Activated CD8-positive, alpha-beta memory T cell treated with anti-CD3 and anti-CD28 coated beads for 1 hour (primary cell): Measurements from ENCODE around the gene MAGI2.
"Not testable (repeated sequence)": the region's sequence is repeated elsewhere in the genome, so short reads cannot be mapped to it uniquely, and the experiment has no call there.

Source experiments
- DNase-seq, 2 donors: peaks; one replicate each; pipeline ENCODE4 v3.0.0-alpha.2; 2020; ENCODE audit warnings: low read depth in 1 of 2; ENCODE audit errors: extremely low read depth in 1 of 2

MAGI2 gene

GRCh38 chr7:79071187-79071586 lies 382.3 kb downstream of the MAGI2 start:
- not testable (repeated sequence) for DNase-seq

GRCh38 chr7:79064187-79064823 lies 389.2 kb downstream of the MAGI2 start:
- DNase-seq = no peak

- no peak for DNase-seq
These were observed 390.3 kb downstream of the MAGI2 start for GRCh38 chr7:79063019-79063698.

- no peak for DNase-seq
These were observed 393.0 kb downstream of the MAGI2 start for GRCh38 chr7:79060498-79060897.

- no peak for DNase-seq
These were observed 397.6 kb downstream of the MAGI2 start for GRCh38 chr7:79055722-79056415.

GRCh38 chr7:79051915-79052314 lies 401.6 kb downstream of the MAGI2 start:
- DNase-seq = no peak

GRCh38 chr7:79050603-79051002 lies 402.9 kb downstream of the MAGI2 start:
- no peak for DNase-seq

- no peak for DNase-seq
These were observed 407.4 kb downstream of the MAGI2 start for GRCh38 chr7:79046061-79046460.

- DNase-seq = no peak
These were observed 416.5 kb downstream of the MAGI2 start for GRCh38 chr7:79037001-79037400.

- no peak for DNase-seq
These were observed 417.1 kb downstream of the MAGI2 start for GRCh38 chr7:79036356-79036755.

GRCh38 chr7:79035858-79036257 lies 417.6 kb downstream of the MAGI2 start:
- DNase-seq = no peak

GRCh38 chr7:79034730-79035129 lies 418.7 kb downstream of the MAGI2 start:
- no peak for DNase-seq

- DNase-seq = not testable (repeated sequence)
These were observed 433.8 kb downstream of the MAGI2 start for GRCh38 chr7:79019711-79020110.

GRCh38 chr7:79011921-79012320 lies 441.5 kb downstream of the MAGI2 start:
- no peak for DNase-seq

- DNase-seq = no peak
These were observed 443.8 kb downstream of the MAGI2 start for GRCh38 chr7:79009647-79010046.

GRCh38 chr7:79008786-79009185 lies 444.7 kb downstream of the MAGI2 start:
- DNase-seq = no peak

GRCh38 chr7:78996013-78996412 lies 457.5 kb downstream of the MAGI2 start:
- no peak for DNase-seq

- DNase-seq = no peak
These were observed 460.1 kb downstream of the MAGI2 start for GRCh38 chr7:78993341-78993740.

GRCh38 chr7:78985509-78985908 lies 468.0 kb downstream of the MAGI2 start:
- DNase-seq = no peak

GRCh38 chr7:78983483-78983882 lies 470.0 kb downstream of the MAGI2 start:
- DNase-seq = no peak

GRCh38 chr7:78970440-78970916 lies 483.0 kb downstream of the MAGI2 start:
- DNase-seq = no peak

GRCh38 chr7:78968951-78969350 lies 484.5 kb downstream of the MAGI2 start:
- DNase-seq = no peak
